ENCODE data around the gene BRI3. TPM values are rescaled to one million over a fixed set of nuclear protein-coding genes. Genes with fewer than 3 reads are reported as not detected.

Gene BRI3
- total and polyA plus RNA-seq, 9 of the 15 experiments (the other 6 are each of a cell fraction or from before 2014, with no cell fraction given), result 4.3 to 57.4 (median 18.6) TPM

DNA sequence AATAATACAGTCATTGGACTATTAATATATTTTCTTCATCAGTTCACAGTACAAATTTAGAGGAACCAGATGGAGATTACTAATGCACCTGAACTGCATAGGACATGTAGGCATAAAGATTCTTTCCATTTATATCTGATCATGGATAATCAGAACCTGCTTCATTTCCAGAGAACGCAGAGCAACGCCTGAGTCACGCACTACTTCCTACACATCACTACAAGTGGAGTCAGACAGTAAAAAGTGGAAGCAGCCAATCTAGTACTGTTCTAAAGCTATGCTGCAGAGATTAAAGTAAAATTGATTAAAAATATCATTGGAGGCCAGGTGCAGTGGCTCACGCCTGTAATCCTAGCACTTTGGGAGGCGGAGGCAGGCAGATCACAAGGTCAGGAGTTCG is 43.3 kb downstream of the BRI3 start (continued):
- TF ChIP-seq ZNF830 (CRISPR knock-in tag; IDR thresholded peaks at IDR 0.05) (no peak), NFYB (IDR thresholded peaks at IDR 0.05; ENCODE audit: extremely low read depth, insufficient read length) (no peak), PTTG1 (tag; IDR thresholded peaks at IDR 0.05; ENCODE audit: low read depth) (no peak), ZKSCAN1 (IDR thresholded peaks at IDR 0.05; ENCODE audit: low read depth, low read length) (no peak), PCBP2 (IDR thresholded peaks at IDR 0.05; ENCODE audit: low read depth, low read length, poor library complexity, severe bottlenecking) (no peak), KLF16 (IDR thresholded peaks at IDR 0.05) (no peak), CBX2 (IDR thresholded peaks at IDR 0.05; ENCODE audit: insufficient read depth, low read length, poor library complexity, severe bottlenecking) (no peak), ZNF778 (CRISPR knock-in tag; IDR thresholded peaks at IDR 0.05) (no peak), NBN (IDR thresholded peaks at IDR 0.05; ENCODE audit: low read depth) (no peak), ETV1 (tag; conservative IDR thresholded peaks at IDR 0.05; ENCODE audit: low read depth) (no peak), TEAD2 (tag; IDR thresholded peaks at IDR 0.05) (no peak), BCOR (IDR thresholded peaks at IDR 0.05) (no peak)
- TF ChIP-seq, protein P1, sequence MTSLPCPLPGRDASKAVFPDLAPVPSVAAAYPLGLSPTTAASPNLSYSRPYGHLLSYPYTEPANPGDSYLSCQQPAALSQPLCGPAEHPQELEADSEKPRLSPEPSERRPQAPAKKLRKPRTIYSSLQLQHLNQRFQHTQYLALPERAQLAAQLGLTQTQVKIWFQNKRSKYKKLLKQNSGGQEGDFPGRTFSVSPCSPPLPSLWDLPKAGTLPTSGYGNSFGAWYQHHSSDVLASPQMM (CRISPR knock-in tag; IDR thresholded peaks at IDR 0.05), result no peak
- TF ChIP-seq, protein P2, sequence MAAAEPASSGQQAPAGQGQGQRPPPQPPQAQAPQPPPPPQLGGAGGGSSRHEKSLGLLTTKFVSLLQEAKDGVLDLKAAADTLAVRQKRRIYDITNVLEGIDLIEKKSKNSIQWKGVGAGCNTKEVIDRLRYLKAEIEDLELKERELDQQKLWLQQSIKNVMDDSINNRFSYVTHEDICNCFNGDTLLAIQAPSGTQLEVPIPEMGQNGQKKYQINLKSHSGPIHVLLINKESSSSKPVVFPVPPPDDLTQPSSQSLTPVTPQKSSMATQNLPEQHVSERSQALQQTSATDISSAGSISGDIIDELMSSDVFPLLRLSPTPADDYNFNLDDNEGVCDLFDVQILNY (CRISPR knock-in tag; IDR thresholded peaks at IDR 0.05), result no peak
